B cell (primary cell): Measurements from ENCODE around the gene AUP1. TPM values are rescaled to one million over a fixed set of nuclear protein-coding genes. Genes with fewer than 3 reads are reported as not detected.

Experiments used
- ATAC-seq: fragments of 200-7000 bp; cut with Tn5 transposase; one replicate; pipeline ENCODE4 v1.10.0; 2021; ENCODE audit warnings: low read depth, mild to moderate bottlenecking, moderate number of reproducible peaks, moderate library complexity
- CTCF ChIA-PET: fragments of 350-600 bp; sonication (Branson Sonifier 250); formaldehyde crosslinking; loops from one replicate; lab custom pipeline; 2021; ENCODE audit warnings: antibody characterized with exemption, inconsistent platforms; lab: Charles Lee
- POLR2A ChIA-PET: fragments of 350-600 bp; sonication (Branson Sonifier 250); formaldehyde crosslinking; loops from one replicate; lab custom pipeline; 2021; ENCODE audit warnings: antibody characterized with exemption; lab: Charles Lee
- DNase-seq: peaks from one replicate; pipeline ENCODE4 v3.0.0; 2013
- H2AFZ ChIP-seq: 2 replicates; pipeline ENCODE4 v1.6.1; 2012; ENCODE audit warnings: mild to moderate bottlenecking, low read depth, low read length; ENCODE audit not compliant: insufficient read depth, poor library complexity, severe bottlenecking
- H3K27ac ChIP-seq, 2 donors: 1 replicate in 1 of 2; 2 replicates in 1 of 2; pipeline ENCODE4 v1.5.1; 2012 to 2013; ENCODE audit warnings: low read length in 2 of 2, mild to moderate bottlenecking in 2 of 2, moderate library complexity in 1 of 2
- H3K27me3 ChIP-seq, 4 experiments: fragments of 200-600 bp in 1 of 4; sonication (generic) in 1 of 4; replicated peaks in 1 of 4; 1 replicate in 2 of 4; 2 replicates in 2 of 4; pipeline versions ENCODE4 v1.6.1 to v1.7.0; 2013 to 2016; ENCODE audit warnings: low read length in 3 of 4, mild to moderate bottlenecking in 2 of 4, mixed read lengths in 1 of 4, moderate library complexity in 1 of 4; ENCODE audit not compliant: insufficient read depth in 4 of 4, control insufficient read depth in 3 of 4; ENCODE audit errors: control extremely low read depth in 1 of 4
- H3K36me3 ChIP-seq, 2 experiments: replicated peaks in 1 of 2; 1 replicate in 1 of 2; 2 replicates in 1 of 2; pipeline versions ENCODE4 v1.6.1 to v1.7.1; 2013; ENCODE audit warnings: low read length in 1 of 2; ENCODE audit not compliant: insufficient read depth in 2 of 2, control insufficient read depth in 1 of 2; ENCODE audit errors: control extremely low read depth in 1 of 2, extremely low read depth in 1 of 2
- H3K4me1 ChIP-seq, 2 donors: fragments of 200-600 bp in 1 of 2; sonication (generic) in 1 of 2; 1 replicate in 1 of 2; 2 replicates in 1 of 2; pipeline versions ENCODE4 v1.5.1 to v1.6.1; 2013 to 2017; ENCODE audit warnings: low read length in 2 of 2; ENCODE audit not compliant: control insufficient read depth in 2 of 2, insufficient read depth in 2 of 2
- H3K4me2 ChIP-seq: replicated peaks from 2 replicates; pipeline ENCODE3; 2012; ENCODE audit warnings: mild to moderate bottlenecking, low read depth, low read length; ENCODE audit not compliant: poor library complexity, severe bottlenecking
- H3K4me3 ChIP-seq, 5 experiments: fragments of 200-600 bp in 1 of 5; sonication (generic) in 1 of 5; 1 replicate in 3 of 5; 2 replicates in 2 of 5; pipeline versions ENCODE4 v1.5.1 to v1.7.0; 2011 to 2016; ENCODE audit warnings: low read length in 4 of 5, mild to moderate bottlenecking in 4 of 5, low read depth in 2 of 5, control low read depth in 1 of 5, moderate library complexity in 1 of 5; ENCODE audit not compliant: insufficient read depth in 1 of 5; ENCODE audit errors: control extremely low read depth in 1 of 5, extremely low read depth in 1 of 5
- H3K79me2 ChIP-seq: fragments of 200-600 bp; sonication (generic); one replicate; pipeline ENCODE4 v1.6.0; 2016; ENCODE audit warnings: low read length; ENCODE audit not compliant: control insufficient read depth, insufficient read depth
- H3K9ac ChIP-seq: fragments of 200-600 bp; sonication (generic); 2 replicates; pipeline ENCODE4 v1.6.1; 2017; ENCODE audit warnings: mild to moderate bottlenecking, low read length, moderate library complexity
- H3K9me3 ChIP-seq, 3 donors: one replicate each; pipeline versions ENCODE4 v1.6.1 to v1.7.1; 2013; ENCODE audit warnings: low read length in 2 of 3; ENCODE audit not compliant: control insufficient read depth in 2 of 3, insufficient read depth in 1 of 3; ENCODE audit errors: control extremely low read depth in 1 of 3
- H4K20me1 ChIP-seq: 2 replicates; pipeline ENCODE4 v1.6.0; 2012; ENCODE audit warnings: mild to moderate bottlenecking, low read length; ENCODE audit not compliant: insufficient read depth, control insufficient read depth, poor library complexity, severe bottlenecking
- H3K27ac Mint-ChIP-seq: one replicate; pipeline ENCODE4 v1.8.0; 2021; ENCODE audit warnings: mixed read lengths
- H3K27me3 Mint-ChIP-seq: one replicate; pipeline ENCODE4 v1.8.0; 2021; ENCODE audit warnings: mixed read lengths
- H3K4me1 Mint-ChIP-seq: one replicate; pipeline ENCODE4 v1.8.0; 2021; ENCODE audit warnings: mixed read lengths
- H3K4me3 Mint-ChIP-seq: one replicate; pipeline ENCODE4 v1.8.0; 2021; ENCODE audit warnings: mixed read lengths
- H3K9me3 Mint-ChIP-seq: one replicate; pipeline ENCODE4 v1.8.0; 2022; ENCODE audit warnings: mixed read lengths; ENCODE audit not compliant: insufficient read depth
- CTCF ChIP-seq: fragments of 200-600 bp; IDR thresholded peaks from one replicate; pipeline ENCODE4 v1.8.0; 2022; ENCODE audit warnings: antibody characterized with exemption, mild to moderate bottlenecking
- EZH2 ChIP-seq: IDR thresholded peaks from 2 replicates; pipeline ENCODE4 v1.6.1; 2012; ENCODE audit warnings: borderline replicate concordance, low read depth, mild to moderate bottlenecking, moderate library complexity, low read length; ENCODE audit not compliant: insufficient read depth, poor library complexity, severe bottlenecking
- WGBS: methylation state at CpG from one replicate; pipeline ENCODE4 v1.1.5; 2013; ENCODE audit warnings: missing lambda C conversion rate; ENCODE audit not compliant: insufficient coverage; 5-methylcytosine and 5-hydroxymethylcytosine counted together
- intact Hi-C: fragments of 100-400 bp; cut with micrococcal nuclease; formaldehyde crosslinking; loops from one replicate; pipeline ENCODE4 v1.10.0; 2022
- polyA plus RNA-seq: library from polyadenylated mRNA; depleted of rRNA; stranded (reverse); fragments of >200 nt; gene quantifications from 2 replicates; pipeline ENCODE4 v1.2.3, GENCODE V29; 2012
- total RNA-seq, 2 donors: library from RNA; stranded (reverse); fragments of 120-200 nt in 1 of 2; gene quantifications; 1 replicate in 1 of 2; 2 replicates in 1 of 2; pipeline versions ENCODE4 v1.2.3 to v1.2.4, GENCODE V29; 2013 to 2022

The AUP1 gene
- total and polyA plus RNA-seq, 2 donors (not counting 1 experiment from before 2014, with no cell fraction given), result 201 to 525 TPM

- H3K27me3 Mint-ChIP-seq, result peaks cover 13% of the 10 kb centered on the region
- TF ChIP-seq EZH2 (no peak), CTCF (no peak)
- ATAC-seq (no peak), DNase-seq (no peak)
- peaks cover 11% of the 10 kb centered on the region for H3K79me2 ChIP-seq
- no peak overlapping the region for H3K27ac Mint-ChIP-seq
- H3K9me3 Mint-ChIP-seq, result no peaks in the 10 kb centered on the region
- H3K27ac ChIP-seq, result no peak overlapping the region
- CTCF ChIA-PET, result interaction anchor here (1.0 to 2.5 kb wide), 4 partner anchors 9 to 44 kb away, joined by 3 to 10 read pairs (median 6); no protein-coding TSS in a partner anchor
- peak overlapping the region; percentile 80 for H3K4me3 Mint-ChIP-seq
- H3K4me2 ChIP-seq, result no peak overlapping the region
- peaks cover 0 to 30% (median 22%) of the 10 kb centered on the region in 4 experiments for H3K27me3 ChIP-seq
- H3K9ac ChIP-seq, result no peak overlapping the region
- H3K36me3 ChIP-seq, result no peaks in the 10 kb centered on the region
- no peaks in the 10 kb centered on the region for H3K9me3 ChIP-seq
- intact Hi-C loops, result loop anchor here (10.0 kb wide), 1 partner anchor 155 kb away; no protein-coding TSS in a partner anchor
- peaks cover 24 to 36% of the 10 kb centered on the region in 2 donors for H3K4me1 ChIP-seq
- H4K20me1 ChIP-seq, result peaks cover 2% of the 10 kb centered on the region
- H3K4me3 ChIP-seq, result no peak overlapping the region
- POLR2A ChIA-PET, result interaction anchor here (1.6 kb wide), 1 partner anchor 19 kb away, joined by 5 read pairs; no protein-coding TSS in a partner anchor
- no peak overlapping the region for H2AFZ ChIP-seq
- WGBS, result 100% methylated on average over 5 of the region's 7 CpGs
- H3K4me1 Mint-ChIP-seq, result peaks cover 24% of the 10 kb centered on the region
These were observed 20.7 kb upstream of the AUP1 start for GRCh38 chr2:74550231-74550630.
